NCI-H510A (cell line): ENCODE measurements around the gene SPRYD3.

Source experiments
- DNase-seq: peaks from one replicate; lab custom pipeline; 2025; lab: John Stamatoyannopoulos, UW

The SPRYD3 gene

DNA sequence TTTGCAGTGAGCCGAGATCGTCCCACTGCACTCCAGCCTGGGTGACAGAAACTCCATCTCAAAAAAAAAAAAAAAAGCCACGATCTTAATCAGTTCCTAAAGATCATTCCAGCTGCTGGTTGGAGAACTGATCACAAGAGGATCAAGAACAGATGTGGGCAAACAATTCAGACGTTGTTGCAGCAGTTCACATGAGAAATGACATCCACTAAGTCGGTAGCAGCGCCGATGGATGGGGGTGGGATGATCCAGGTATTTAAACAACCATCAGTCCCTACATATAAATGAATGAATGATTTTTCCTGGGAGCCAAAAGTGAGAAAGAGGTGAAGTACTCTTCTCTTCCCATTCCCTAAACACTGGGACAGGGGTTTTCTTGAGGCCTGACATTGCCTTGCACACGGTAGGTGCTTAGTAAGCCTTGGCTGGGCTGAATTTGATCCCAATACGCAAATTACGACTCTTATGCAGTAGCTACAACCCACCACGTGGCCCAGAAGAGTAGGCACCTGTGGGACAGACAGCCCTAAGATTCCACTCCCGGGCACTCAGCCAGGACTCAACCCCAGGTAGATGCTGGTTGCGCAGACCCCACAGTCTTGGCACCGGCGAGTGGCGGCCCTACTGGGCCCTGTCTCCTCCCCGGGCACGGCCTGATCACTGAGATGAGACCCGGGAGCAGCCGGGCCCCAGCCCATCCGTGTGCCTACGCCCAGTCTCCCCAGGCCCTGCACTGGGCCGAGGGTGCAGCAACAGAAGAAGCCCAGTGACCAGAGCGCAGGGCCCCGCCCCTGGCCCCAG, 565 bp downstream of the SPRYD3 start:
- no peak for DNase-seq

DNA sequence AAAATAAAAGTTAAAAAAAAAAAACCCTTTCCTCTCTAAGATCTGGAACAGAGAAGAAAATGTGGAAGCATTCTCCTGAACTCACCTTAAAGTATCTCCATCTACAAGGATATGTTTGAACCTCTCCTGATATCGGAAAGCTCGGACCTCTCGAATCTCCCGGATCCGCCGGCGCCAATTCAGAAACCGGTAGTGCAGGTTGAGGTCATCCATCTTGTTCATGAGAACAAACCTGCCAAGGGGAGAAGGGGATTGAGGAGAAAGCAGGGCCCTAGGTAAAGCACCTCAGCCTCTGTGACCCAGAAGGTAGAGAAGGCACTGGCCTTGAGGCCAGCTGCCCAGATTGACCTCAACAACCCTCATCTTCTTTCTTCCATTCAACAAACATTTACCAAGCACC, 2.2 kb downstream of the SPRYD3 start:
- DNase-seq = peak; percentile 62

DNA sequence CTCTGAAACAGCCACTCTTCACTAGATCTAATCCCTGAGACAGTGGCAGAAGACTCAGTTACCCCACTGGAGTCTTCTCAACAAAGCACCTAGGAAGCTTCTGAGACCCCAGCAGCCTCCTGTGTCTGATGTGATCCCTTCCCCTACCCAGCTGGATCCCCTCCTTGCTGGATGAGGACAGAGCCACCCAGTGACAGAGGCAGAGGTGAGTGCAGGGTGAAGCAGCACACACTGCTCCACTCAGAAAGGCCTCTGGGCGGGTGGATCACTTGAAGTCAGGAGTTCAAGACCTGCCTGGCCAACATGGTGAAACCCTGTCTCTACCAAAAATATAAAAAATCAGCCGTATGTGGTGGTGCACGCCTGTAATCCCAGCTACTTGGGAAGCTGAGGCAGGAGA, 2.7 kb downstream of the SPRYD3 start:
- DNase-seq = no peak

DNA sequence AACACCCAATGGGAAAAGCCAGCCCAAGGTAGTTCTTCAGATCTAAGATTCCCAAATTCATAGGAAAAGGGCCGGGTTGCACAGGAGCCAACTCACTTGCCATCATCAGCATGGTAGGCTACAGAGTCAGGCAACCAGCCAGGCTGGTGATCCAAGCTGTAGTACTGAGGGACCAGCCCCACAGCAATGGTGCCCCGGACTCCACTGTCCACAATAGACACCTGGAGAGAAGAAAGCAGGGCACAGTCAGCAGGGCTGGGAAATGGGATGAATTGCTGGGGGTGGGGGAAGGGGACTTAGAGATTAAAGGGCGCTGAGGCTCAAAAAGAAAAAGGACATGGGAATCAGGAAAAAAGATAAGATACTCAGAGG, 4.2 kb downstream of the SPRYD3 start:
- DNase-seq = no peak

DNA sequence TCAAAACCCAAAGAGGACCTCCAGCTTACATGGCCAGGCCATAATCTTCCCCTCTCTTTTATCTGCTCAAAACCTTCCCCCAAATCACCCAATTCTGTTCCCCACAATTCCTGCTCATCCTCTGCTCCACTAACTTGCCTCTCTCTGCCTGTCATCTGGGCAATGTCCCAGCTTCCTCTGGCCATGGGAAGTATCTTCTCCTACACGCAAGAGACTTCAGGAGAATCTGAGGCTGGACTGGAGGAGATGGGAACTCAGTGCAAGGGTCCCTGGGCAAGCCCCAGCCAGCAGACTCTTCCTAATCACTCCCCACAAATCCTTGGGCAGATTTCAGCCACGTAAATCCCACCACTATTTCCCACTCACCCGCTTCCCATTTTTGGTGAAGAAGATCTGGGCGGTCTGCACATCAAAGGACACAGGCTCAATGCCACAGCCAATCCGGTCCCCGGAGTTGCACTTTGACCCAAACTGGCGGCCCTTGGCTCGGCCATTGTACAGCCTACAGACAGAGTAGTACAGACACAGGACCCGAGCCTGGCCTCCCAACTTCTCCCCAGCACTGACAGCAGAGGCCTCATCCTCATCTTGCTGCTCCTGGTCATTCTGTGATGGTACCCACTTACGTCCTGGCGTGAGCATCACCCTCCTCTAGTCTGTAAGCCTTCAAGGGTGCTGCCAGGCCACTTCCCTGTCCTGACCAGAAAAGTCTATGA, 4.7 kb downstream of the SPRYD3 start:
- no peak for DNase-seq

DNA sequence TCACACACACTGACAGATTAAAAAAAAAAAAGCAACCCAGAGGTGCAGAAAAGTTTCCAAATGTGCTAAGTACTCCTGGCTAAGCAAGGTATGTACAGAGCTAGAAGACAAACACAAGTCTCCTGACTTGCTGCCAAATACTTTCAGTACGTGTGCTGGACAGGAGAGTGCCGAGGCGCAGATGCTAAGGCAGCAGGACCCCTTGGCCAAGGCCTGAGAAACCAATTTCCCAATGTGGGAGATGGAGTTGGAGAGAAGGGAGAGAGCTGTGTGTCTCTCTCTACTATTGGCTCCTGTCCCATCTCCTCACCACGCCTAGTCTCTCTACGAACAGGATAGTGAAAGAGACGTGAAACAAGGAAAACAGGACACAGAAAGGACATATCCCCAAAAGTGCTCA, 5.3 kb downstream of the SPRYD3 start:
- DNase-seq = no peak

DNA sequence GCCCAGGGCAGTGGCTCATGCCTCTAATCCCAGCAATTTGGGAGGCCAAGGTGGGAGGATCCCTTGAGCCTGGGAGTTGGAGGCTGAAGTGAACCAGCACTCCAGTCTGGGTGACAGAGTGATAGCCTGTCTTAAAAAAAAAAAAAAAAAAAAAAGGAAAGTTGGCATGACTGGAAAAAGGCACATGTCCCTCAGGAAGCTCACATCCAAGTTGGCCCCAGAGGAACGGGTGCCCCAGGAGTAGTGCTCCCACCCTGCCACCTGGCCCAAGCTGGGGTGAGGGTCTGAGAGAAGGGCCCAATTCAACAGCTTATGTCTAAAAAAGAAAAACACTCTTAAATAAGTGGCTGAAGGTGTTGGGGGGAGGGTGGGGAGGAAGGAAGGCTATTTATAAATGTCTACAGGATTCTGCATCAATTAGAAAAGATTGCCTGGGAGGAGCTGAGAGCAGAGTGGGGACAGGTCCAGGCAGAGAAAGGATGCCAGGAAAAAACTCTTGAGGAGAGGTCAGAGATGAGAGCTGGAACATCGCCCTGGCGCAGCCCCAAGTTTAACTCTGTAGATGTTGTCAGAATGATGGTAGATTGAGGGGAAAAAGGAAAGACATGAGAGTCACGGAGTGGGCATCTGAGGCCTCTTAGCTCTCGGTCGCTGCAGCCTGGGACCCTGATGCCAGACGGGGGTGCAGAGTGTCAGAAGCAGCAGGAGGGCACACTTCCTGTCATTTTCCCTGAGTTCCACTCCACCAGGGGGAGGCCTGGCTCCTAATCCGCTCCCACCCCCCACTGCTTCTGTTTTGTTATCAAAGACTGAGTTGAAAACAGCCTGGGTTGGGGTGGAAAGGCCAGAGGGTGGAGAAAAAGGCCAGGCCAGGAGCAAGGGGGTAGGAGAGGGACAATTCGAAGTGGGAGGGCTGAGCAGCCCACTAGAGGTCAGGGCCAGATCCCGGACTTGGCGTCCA, 7.3 kb downstream of the SPRYD3 start:
- no peak for DNase-seq

DNA sequence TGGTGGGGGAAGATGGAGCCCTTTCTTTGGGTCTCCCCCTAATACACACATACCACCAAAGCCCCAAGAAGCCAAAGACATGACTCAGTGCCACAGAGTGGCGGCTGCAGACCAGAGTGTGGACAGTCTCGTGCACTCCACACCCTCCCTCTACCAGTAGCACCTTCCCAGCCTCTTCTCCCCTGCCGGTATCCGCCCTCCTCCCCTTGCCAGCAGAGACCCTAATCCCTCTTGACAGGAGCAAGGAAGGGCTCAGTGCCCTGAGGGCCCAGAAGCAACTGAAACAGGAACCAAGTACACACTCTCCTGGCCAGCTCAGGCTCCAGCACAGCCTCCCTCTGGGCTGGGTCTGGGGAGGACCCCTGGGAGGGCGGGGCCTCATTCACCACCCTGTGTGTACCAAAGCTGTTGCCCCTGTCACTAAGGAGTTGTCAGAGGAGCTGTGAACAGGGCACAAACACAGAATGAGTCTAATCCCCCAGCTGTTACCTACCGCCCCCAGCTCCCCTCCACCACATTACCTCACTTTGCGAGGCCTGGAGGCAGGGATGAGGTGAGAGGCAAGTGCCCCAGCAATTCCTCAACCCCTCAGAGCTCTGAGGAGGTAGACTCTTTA, 8.2 kb downstream of the SPRYD3 start:
- DNase-seq = no peak

DNA sequence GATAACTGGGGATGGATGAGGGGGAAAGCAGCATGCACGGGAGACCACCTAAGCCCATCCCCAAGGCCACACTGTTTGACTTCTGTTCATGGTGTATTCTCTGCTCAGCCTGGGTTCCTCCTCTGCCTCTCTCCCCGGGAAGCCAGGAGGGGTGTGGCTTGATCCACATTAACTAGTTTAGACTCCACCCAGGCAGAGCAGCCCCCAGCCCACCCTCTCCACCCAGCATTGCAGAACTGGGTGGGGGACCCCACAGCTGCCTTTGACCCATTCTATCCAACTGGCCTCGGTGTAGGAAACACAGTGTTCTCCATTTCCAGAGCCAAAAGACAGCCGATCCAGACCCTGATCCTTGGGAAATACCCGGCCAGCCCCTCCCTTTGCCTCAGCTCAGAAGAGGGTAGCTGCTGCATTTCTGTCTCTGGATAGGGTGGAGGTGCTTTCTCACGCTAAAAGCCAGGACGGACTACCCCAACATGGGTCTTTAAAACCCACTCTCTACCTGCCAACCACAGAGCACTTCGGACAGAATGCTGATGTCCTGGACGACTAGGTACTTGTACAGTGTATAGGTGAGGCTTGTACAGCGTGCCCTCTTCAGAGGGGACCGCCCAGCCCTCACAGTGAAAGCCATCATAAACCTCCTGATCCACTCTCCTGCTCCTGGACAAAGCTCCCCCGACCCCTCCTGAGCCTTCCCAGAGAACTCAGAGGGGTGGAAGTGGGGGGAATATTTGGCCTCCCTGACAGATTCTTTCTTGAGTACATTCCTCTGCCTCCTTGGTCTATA, 9.4 kb downstream of the SPRYD3 start:
- DNase-seq = no peak

DNA sequence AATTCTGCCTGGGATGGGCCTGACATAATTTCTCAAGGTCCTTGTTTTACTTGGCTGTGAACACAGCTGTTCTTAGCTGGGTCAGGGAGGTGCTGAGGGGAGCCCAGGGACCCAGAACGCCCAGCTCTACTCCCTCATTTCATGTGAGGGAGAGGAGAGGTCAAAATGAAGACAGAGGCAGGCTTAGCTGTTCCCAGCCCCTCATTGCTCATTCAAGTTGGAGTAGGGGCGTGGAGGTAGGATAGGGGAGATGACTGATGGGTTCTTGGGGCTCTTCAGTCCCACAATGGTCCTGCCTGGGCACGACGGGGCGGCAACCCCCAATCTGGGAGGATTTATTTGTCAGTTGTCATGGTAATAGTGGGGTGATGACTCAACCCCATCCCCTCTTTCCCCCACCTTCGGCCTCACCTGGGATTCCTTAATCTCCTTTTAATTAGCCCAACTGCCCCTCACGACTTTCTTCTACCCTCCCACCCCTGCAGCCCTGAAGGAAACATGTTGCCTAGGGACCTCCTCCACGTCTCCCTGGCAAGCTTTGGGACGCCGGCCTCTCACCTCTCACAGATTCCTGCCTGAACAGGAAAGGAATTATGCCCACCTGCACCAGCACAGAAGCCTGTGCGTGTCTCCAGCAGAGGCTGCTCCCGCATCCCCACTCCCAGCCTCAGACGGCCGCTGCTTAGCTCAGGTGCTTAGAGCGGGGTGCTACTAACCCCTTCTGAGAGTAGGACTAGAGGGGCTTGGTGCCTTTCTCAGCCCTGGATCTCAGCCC, 10.2 kb downstream of the SPRYD3 start:
- no peak for DNase-seq

DNA sequence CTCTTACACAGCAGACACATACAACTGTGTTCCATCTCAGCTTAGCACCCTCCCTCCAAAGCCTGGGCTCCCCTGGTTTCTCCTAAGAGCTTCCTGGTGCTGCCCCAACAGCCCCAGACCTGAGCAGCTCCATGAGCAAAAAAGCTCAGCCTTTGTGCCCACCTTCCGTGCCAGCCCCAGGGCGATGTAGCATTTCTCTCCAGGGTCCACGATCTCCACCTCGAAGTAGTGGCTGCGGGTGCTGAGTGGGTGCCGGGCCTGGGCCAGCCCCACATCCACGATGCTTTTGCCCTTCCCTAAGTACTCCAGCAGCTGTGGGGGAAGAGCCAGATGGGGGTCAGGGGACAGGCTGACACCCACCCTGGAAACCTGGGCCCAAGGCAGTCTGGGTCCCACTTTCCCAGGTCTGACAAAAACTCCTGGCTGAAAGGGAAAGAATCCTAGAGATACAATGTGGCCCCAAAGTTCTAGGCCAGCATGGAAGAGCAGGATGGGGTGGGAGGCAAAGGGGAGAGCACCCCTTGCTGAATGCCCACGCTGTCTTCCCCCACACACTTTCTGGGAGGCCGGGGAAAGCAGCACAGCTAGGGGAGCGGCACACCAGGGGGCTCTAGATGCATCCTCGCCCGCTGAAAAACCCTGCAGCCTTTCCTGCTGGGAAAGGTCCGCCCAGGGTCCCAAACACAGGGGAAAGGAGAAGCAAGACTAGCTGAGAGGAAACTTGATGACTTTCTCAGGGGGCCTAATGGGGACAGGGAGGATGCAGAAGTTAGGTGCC, 11.0 kb downstream of the SPRYD3 start:
- DNase-seq = no peak

DNA sequence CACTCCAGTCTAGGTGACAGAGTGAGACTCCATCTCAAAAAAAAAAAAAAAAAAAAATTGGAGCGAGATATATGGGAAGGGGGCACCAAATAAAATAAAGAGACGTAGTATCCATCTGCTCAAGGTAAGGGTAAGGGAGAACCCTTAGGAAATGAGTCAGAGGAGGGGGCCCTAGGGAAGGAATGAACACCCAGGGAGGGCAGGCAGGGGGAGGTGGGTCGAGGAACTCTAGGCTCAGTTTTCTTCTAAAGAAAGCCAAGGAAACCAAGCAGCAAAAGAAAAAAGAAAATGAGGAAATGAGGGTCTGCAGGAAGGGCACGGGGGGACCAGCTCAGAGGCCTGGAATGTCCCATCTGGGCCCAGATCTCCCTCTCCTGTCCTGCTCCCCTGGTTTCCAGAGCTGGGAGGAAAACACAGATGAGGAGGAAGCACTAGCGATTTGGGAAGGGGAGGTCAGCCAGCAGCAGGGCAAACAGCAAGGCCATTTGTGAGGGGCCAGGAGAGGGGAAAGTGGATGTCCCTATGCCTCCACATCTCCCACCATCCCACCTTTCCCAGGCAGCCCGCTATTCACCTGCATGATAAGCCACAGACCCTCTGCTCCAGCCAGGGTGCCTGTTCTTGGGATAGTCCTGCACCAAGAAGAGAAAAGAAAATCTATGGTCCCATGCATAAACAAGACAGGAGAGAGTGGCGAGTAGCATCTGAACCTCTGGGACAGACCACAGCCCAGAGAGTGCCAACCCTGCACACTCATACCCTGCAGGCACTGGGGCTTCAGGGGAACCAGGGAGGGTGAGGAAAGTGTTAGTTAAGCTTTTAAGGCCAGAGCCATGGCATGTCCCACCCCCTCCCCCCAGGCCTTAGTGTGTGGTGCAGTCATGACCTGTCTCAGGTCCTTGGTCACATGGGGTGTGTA, 11.9 kb downstream of the SPRYD3 start:
- no peak for DNase-seq

DNA sequence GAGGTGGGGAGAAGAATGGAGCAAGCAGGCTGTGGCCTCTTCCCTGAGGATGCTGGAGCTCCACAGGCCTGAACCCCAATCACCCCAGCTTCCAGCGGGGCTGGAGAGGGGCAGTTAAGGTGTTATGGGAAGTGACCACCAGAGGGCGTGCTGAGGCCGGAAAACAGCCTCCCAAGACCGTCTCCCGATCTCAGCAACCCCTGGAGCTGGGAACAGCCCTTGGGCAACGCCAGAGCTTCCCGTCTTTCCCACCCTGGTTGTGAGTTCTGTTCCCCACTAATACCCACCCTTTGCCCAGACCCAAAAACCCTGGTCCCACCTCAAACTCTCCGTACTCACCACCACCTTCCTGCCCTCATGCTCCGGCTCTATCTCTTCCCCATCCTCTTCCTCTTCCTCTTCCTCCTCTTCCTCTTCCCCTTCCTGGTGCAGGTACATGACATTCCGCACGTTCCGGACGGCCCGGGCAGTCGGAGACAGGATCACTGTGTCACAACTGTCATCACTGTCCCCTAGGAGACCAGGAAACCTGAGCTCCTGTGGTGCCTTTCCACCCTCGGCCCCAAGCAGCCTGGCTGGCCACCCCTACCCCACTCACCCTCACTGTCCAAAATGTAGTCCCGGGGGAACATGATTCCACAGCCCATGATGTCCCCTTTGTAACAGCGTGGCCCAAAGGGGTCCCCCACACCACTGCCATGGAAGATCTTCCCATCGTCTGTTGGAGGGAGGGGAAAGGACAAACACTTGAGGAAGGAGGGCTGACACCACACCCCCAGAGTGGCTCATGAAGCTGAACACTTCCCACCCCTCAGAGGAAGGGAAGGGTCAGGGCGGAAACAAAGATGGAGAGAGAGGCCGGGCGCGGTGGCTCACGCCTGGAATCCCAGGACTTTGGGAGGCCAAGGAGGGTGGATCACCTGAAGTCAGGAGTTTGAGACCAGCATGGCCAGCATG, 12.9 kb downstream of the SPRYD3 start:
- DNase-seq = peak; percentile 65

DNA sequence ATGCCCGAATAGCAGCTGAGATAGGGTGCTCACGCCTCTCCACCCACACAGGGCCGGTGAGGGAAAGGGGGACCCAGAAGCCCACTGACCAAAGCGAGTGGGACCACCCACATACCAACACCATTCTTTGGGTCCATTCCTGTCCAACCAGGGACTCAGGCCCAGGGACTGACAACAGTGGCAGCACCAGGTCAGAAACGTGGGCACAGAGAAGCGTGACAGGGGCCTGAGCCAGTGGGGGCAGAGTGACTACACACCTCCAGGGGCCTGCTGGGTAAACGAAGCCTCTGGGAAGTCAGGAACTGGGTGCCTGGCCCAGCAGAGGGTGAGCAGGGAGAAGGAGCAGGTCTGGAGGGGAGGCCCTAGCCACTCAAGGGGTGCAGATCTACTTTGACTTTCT, 13.7 kb downstream of the SPRYD3 start:
- no peak for DNase-seq

DNA sequence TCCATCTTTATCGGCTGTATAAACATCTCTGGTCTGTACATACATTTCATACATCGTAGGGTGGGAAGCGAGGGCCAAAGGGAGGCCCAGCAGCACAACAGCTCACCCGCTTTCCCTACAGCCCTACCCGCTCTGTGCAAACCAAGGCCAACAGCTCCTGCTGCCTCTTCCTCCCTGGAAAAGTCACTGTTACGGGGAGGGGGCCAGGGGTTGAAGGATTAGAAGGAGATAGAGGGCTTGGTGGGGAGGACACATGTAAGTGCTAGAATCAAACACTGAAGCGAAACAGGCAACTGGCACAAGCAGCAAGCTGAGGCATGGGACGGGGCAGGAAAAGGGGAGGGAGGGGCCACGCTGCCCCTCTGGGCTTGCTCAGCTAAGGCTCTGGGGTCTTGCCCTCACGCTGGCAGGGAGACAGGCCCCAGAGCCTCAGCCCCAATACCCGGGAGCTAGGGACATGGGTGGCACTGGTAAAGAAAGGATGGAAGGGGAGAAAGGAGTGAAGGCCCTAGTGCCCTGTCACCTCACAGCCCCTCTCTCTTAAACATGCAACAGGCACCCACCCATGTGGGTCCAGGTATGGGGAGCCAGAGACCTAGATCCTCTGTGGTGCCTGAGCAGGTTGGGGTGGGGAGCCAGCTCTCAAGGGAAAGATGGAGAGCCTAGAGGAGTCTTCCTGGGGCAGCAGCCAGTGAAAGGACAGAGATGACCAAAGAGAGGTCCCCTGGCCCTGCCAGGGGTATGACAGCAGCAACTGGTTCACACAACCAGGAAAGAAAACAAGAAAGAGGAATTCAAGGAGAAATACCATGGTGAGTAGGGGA, 14.4 kb downstream of the SPRYD3 start:
- DNase-seq = no peak
